HCT116 (cell line): Measurements from ENCODE around the gene ZNF79. TPM values are rescaled to one million over a fixed set of nuclear protein-coding genes. Genes with fewer than 3 reads are reported as not detected.

ENCODE experiments used
- ATF3 ChIP-seq: IDR thresholded peaks from 2 replicates; pipeline ENCODE4 v1.6.1; 2012
- CBX3 ChIP-seq: IDR thresholded peaks from 2 replicates; pipeline ENCODE4 v1.6.1; 2012; ENCODE audit warnings: low read depth
- CTCF ChIP-seq, 3 experiments: fragments of 200-600 bp in 1 of 3; sonication (generic) in 1 of 3; IDR thresholded peaks in 2 of 3; conservative IDR thresholded peaks in 1 of 3; 2 replicates each; pipeline ENCODE4 v1.5.1; 2012 to 2017; ENCODE audit warnings: low read depth in 2 of 3, low read length in 2 of 3, antibody characterized with exemption in 1 of 3, borderline replicate concordance in 1 of 3, control low read depth in 1 of 3, mild to moderate bottlenecking in 1 of 3, mixed read lengths in 1 of 3, mixed run types in 1 of 3, moderate library complexity in 1 of 3; ENCODE audit not compliant: insufficient read depth in 1 of 3
- EGR1 ChIP-seq: IDR thresholded peaks from 2 replicates; pipeline ENCODE4 v1.6.1; 2012; ENCODE audit warnings: low read depth
- EZH2 ChIP-seq: fragments of 200-600 bp; sonication (generic); IDR thresholded peaks from 2 replicates; pipeline ENCODE4 v1.6.1; 2017; ENCODE audit warnings: antibody characterized with exemption, mixed run types
- EZH2phosphoT487 ChIP-seq: fragments of 200-600 bp; IDR thresholded peaks from 2 replicates; pipeline ENCODE4 v1.6.1; 2018; ENCODE audit warnings: antibody characterized with exemption, borderline replicate concordance
- JUND ChIP-seq: IDR thresholded peaks from 2 replicates; pipeline ENCODE4 v1.6.1; 2012
- MAX ChIP-seq: IDR thresholded peaks from 2 replicates; pipeline ENCODE4 v1.6.1; 2012
- POLR2AphosphoS5 ChIP-seq: IDR thresholded peaks from 2 replicates; pipeline ENCODE4 v1.6.1; 2011; ENCODE audit warnings: mild to moderate bottlenecking, low read depth, low read length, moderate library complexity
- RAD21 ChIP-seq: IDR thresholded peaks from 2 replicates; pipeline ENCODE4 v1.6.1; 2012; ENCODE audit warnings: low read depth, mild to moderate bottlenecking
- SIN3A ChIP-seq: IDR thresholded peaks from 2 replicates; pipeline ENCODE4 v1.6.1; 2012; ENCODE audit warnings: low read depth
- SRF ChIP-seq: IDR thresholded peaks from 2 replicates; pipeline ENCODE4 v1.6.1; 2012; ENCODE audit warnings: low read depth
- TCF7L2 ChIP-seq: IDR thresholded peaks from 2 replicates; pipeline ENCODE4 v1.7.0; 2011; ENCODE audit warnings: borderline replicate concordance, inconsistent platforms; ENCODE audit not compliant: insufficient read depth, insufficient read length; ENCODE audit errors: extremely low read depth
- YY1 ChIP-seq: IDR thresholded peaks from 2 replicates; pipeline ENCODE4 v1.6.1; 2011; ENCODE audit warnings: low read length, low read depth, moderate library complexity, mild to moderate bottlenecking; ENCODE audit not compliant: insufficient replicate concordance; ENCODE audit errors: extremely low read depth
- ZFX ChIP-seq: fragments of 450-650 bp; IDR thresholded peaks from 2 replicates; pipeline ENCODE4 v1.6.1; 2017
- ZNF274 ChIP-seq: fragments of 200-500 bp; sonication (Bioruptor generic); IDR thresholded peaks from 2 replicates; pipeline ENCODE4 v1.6.1; 2014; ENCODE audit warnings: mild to moderate bottlenecking, low read depth, low read length, inconsistent platforms
- total RNA-seq: library from RNA; stranded (reverse); gene quantifications from one replicate; pipeline ENCODE4 v1.2.1, GENCODE V29; 2021; ENCODE audit not compliant: unreplicated experiment

Gene ZNF79
- total RNA-seq, 1 experiment from 2014 or later: 5.3 TPM

GRCh38 chr9:127396808-127397645 is 27.2 kb upstream of the ZNF79 start, which contains the start of gene SLC2A8 (continued):
- TF ChIP-seq EZH2: no peak
- no peak for TF ChIP-seq ATF3
- no peak; the same call in 1 of the 2 replicates for TF ChIP-seq SRF
- peak; percentile 12 for TF ChIP-seq YY1
- TF ChIP-seq CBX3: no peak
- TF ChIP-seq POLR2AphosphoS5: peak; percentile 80
- no peak for TF ChIP-seq SIN3A
- TF ChIP-seq RAD21: no peak
- TF ChIP-seq MAX: no peak
- no peak for TF ChIP-seq EGR1
- no peak for TF ChIP-seq EZH2phosphoT487
- TF ChIP-seq TCF7L2: no peak
- TF ChIP-seq JUND: no peak
- peak; percentile 86; the same call in 1 of the 2 replicates for TF ChIP-seq ZFX
- peak in 1 of 3 experiments; percentile 7; a peak in 1 of 6 replicates for TF ChIP-seq CTCF (IDR thresholded peaks at IDR 0.05 in 2 of 3, conservative IDR thresholded peaks at IDR 0.05 in 1 of 3; ENCODE audit: borderline replicate concordance in 1 of 3, insufficient read depth in 1 of 3, low read depth in 2 of 3, low read length in 2 of 3)
- TF ChIP-seq ZNF274: no peak
